ENCODE data around the gene SLC1A3. TPM values are rescaled to one million over a fixed set of nuclear protein-coding genes. Genes with fewer than 3 reads are reported as not detected.

Gene SLC1A3
- total RNA-seq, 1 experiment from 2014 or later = 18.6 TPM

- H3K4ac ChIP-seq (ENCODE audit: low read depth, low read length) = no peak overlapping the region
- no peak for DNase-seq
- no peak overlapping the region for H3K56ac ChIP-seq (ENCODE audit: insufficient read length, low read depth, low read length)
- H4K91ac ChIP-seq (ENCODE audit: insufficient read length, low read depth, low read length) = no peak overlapping the region
- no peak overlapping the region for H2AFZ ChIP-seq (ENCODE audit: low read length)
- H4K8ac ChIP-seq (replicated peaks; ENCODE audit: insufficient read length, low read depth, low read length) = no peak overlapping the region
- Mint-ChIP-seq H3K27me3 (ENCODE audit: low read depth) (no peaks in the 10 kb centered on the region), H3K36me3 (ENCODE audit: insufficient read depth in 1 of 3, low read depth in 3 of 3) (peaks cover 4 to 24% (median 15%) of the 10 kb centered on the region in 3 experiments; a peak in 5 of 7 replicates), H3K27ac (no peak overlapping the region), H3K9me3 (no peaks in the 10 kb centered on the region), H3K4me3 (no peak overlapping the region), H3K4me1 (peaks cover 0 to 5% of the 10 kb centered on the region in 2 experiments; a peak in 1 of 4 replicates)
- H2BK12ac ChIP-seq (ENCODE audit: insufficient read length, low read depth, low read length) = no peak overlapping the region
- H3K9ac ChIP-seq (ENCODE audit: extremely low read depth, insufficient read length, low read length) = no peak overlapping the region
- peaks cover 2% of the 10 kb centered on the region for H3K79me1 ChIP-seq (ENCODE audit: insufficient read depth, low read depth, low read length, poor library complexity, severe bottlenecking)
- H3K23me2 ChIP-seq (ENCODE audit: insufficient read length, low read depth, low read length, poor library complexity, severe bottlenecking) = no peaks in the 10 kb centered on the region
- no peak overlapping the region for H2BK5ac ChIP-seq (ENCODE audit: insufficient read length, low read length)
- H4K5ac ChIP-seq (ENCODE audit: insufficient read length, low read depth, low read length) = no peak overlapping the region
- no peak overlapping the region for H3T11ph ChIP-seq (ENCODE audit: low read length)
- no peak for TF ChIP-seq CTCF (conservative IDR thresholded peaks at IDR 0.05)
- no peak overlapping the region for H3K23ac ChIP-seq (ENCODE audit: insufficient read length, low read depth, low read length)
- no peak overlapping the region for H3K4me2 ChIP-seq (ENCODE audit: insufficient read depth, insufficient read length, low read length)
- H3K9me3 ChIP-seq (ENCODE audit: control insufficient read depth, low read depth, low read length) = no peaks in the 10 kb centered on the region
- peak overlapping the region; percentile 45 for H2BK20ac ChIP-seq (ENCODE audit: low read depth, low read length, poor library complexity, severe bottlenecking)
- H4K20me1 ChIP-seq (ENCODE audit: control insufficient read depth, insufficient read depth, insufficient read length) = no peaks in the 10 kb centered on the region
- no peak overlapping the region for H2AK5ac ChIP-seq (ENCODE audit: insufficient read length, low read length)
- no peak overlapping the region for H3K14ac ChIP-seq (ENCODE audit: insufficient read depth, low read length)
- H2BK120ac ChIP-seq (ENCODE audit: low read depth, low read length, poor library complexity, severe bottlenecking) = no peak overlapping the region
- no peak overlapping the region for H3K18ac ChIP-seq (ENCODE audit: insufficient read length, low read depth, low read length)
- no peak overlapping the region for H3K27ac ChIP-seq (ENCODE audit: insufficient read length, low read depth, low read length)
- H3K4me1 ChIP-seq (ENCODE audit: insufficient read depth, low read length) = no peaks in the 10 kb centered on the region
- H3K79me2 ChIP-seq (ENCODE audit: insufficient read depth, low read length) = no peaks in the 10 kb centered on the region
- no peaks in the 10 kb centered on the region for H3K27me3 ChIP-seq (ENCODE audit: insufficient read depth, low read length)
- no peak overlapping the region for H2BK15ac ChIP-seq (ENCODE audit: low read depth, low read length)
Observed at GRCh38 chr5:36632363-36632664, 25.9 kb downstream of the SLC1A3 start.

Data from H9 (cell line).